Measurements from ENCODE around the gene GRAMD1B.

DNA sequence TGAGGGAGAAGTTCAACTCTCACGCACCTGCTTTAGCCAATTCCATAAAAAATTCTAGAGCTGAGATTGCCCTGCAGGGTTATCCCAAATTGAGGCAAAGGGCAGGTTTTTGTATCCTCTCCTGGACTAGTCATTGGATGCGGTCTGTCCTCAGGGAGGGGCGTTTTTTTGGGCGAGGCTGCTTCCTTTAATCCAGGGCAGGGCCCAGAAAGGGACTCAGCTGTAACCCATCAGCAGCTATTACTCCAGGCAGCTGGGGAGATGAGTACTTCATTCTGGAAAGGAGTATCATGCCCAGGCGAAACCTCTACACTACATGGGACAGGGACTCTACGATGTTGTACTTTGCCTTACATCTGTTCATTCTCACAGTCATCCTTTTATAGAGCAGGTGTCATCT lies 121.0 kb downstream of the GRAMD1B start:
- TF ChIP-seq, protein P1, sequence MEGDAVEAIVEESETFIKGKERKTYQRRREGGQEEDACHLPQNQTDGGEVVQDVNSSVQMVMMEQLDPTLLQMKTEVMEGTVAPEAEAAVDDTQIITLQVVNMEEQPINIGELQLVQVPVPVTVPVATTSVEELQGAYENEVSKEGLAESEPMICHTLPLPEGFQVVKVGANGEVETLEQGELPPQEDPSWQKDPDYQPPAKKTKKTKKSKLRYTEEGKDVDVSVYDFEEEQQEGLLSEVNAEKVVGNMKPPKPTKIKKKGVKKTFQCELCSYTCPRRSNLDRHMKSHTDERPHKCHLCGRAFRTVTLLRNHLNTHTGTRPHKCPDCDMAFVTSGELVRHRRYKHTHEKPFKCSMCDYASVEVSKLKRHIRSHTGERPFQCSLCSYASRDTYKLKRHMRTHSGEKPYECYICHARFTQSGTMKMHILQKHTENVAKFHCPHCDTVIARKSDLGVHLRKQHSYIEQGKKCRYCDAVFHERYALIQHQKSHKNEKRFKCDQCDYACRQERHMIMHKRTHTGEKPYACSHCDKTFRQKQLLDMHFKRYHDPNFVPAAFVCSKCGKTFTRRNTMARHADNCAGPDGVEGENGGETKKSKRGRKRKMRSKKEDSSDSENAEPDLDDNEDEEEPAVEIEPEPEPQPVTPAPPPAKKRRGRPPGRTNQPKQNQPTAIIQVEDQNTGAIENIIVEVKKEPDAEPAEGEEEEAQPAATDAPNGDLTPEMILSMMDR (IDR thresholded peaks at IDR 0.05): no peak
- no peak for TF ChIP-seq POLR2A (IDR thresholded peaks at IDR 0.05)
